HG02798 (cell line): Measurements from ENCODE around the gene VGLL4.
"Not testable (repeated sequence)": the region's sequence is repeated elsewhere in the genome, so short reads cannot be mapped to it uniquely, and the experiment has no call there.

Source experiments
- ATAC-seq: cut with Tn5 transposase; IDR thresholded peaks from one replicate; pipeline ENCODE4 v1.9.1; 2021; ENCODE audit warnings: mild to moderate bottlenecking; ENCODE audit not compliant: unreplicated experiment, poor library complexity

The VGLL4 gene

DNA sequence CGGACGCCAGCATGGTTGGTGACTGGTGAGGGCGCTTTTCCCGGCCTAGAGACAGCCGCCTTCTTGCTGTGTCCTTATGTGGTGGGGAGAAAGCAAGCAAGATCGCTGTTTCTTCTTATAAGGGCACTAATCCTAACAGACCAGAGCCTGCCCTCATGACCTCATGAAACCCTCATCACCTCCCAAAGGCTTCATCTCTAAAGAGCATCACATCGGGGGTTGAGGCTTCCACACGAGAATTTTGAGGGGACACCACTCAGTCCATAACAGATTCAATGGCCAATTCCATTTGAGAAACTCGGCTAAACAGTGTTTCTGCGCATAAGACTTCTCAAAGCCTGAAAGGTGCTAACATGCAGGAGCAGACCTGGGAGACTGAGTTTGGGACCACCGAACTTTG lies 54.0 kb downstream of the VGLL4 start:
- no peak for ATAC-seq

DNA sequence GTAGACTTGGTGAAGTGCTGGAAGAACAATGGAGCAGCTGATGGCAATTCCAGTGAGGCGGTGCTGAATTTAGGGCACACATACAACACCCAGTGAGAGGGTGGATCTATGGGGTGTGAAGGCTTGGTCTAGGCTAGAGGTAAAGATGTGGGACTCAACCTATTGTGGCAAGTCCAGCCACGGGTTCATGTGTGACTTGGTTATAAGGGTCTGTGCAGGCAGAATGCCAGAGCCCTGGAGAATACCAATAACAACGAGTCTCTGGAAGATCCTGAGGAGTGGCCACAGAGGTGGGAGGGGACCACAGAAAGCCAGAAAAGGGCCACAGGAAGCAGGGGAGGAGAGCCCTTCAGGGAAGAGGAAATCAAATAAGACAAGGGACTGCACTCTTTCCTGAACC lies 55.0 kb downstream of the VGLL4 start:
- no peak for ATAC-seq

DNA sequence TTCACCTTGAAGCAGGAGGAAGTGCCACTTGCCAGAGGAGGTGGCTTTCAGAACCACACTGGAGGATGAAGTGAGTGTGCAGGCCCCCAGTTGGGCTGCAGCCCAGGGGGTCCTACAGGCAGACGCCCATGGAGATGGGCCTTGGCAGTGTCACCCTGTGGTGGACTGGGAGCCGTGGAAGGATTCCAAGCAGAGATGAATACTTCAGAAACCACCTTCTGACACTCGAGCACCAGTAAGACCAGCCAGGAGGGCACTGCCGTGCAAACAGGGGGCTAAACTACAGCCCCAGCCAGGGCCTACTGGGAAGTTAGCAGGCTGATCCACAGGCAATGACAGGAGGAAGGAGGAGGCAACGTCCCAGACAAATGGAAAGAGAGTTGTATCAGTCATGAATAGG lies 55.4 kb downstream of the VGLL4 start:
- no peak for ATAC-seq

DNA sequence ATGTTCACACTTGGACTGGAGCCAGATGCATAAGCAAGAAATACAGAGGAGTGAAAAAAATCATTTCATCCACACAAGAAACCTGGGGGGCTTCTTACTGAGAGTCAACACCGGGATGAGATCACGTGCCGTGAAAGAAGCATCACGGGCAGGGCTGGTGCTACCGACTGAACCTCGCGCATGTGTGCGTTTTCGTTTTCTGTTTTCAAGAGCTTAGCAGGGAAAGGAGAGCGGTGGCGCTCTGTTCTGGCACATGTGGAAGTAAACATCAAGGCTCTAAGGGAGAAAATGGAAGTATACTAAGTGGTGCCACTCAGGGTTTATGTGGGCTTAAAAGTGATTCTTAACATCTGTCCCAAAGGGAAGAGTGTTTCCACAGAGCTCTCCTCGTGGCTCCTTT lies 55.9 kb downstream of the VGLL4 start:
- ATAC-seq = no peak

DNA sequence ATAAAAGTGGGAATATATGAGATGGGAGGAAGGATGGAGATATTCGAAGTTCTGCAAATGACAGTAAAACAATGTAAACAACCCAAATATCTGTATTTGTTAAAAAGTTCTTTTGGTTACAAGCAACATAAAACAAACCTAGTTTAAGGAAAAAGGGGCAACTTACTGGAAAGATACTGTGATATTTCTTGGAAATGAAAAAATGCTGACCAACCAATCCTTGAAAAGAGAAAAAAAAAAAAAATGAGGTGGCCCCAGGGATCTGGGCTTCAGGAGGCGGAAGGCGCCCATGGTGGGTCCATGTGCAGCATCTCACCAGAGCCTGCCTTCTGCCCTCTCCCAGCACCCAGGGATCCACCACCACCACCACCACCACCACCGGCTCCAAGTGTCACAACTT lies 59.1 kb downstream of the VGLL4 start:
- no peak for ATAC-seq

DNA sequence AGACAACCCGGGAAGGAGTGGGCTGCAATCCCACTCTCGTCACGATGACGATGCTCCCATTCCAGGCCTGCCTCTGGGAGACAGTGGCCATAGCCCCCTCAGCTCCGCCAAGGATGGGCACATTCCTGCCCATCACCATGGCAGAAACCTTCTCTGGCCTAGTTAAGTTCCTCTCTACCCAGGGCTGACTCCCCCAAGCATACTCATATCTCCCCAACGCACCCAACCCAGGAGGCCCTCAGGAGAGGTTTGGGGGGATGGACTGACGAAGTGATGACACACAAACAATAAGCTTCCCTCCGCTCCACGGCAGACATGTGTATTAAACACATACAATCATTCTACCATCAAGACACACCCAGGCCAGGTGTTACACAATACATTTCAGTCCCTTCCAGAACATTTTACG lies 60.1 kb downstream of the VGLL4 start:
- ATAC-seq = no peak

DNA sequence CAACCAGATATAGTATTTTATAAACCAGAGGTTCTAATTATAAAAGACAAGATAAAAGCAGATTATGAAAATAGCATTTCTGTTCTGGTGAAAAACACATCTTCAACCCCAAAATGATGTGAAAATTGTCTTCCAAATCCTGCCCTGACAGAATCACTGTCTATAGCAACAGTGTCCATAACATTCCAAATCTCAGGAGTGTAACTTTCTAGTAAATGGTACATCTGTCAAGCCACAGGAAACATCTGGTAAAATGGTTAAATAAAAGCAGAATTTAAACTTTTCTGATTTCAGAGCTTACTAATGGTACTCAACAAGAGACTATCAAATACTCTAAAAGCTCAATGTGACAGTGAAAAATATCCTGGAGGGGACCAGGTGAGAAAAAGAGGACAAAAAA lies 60.5 kb downstream of the VGLL4 start:
- no peak for ATAC-seq

DNA sequence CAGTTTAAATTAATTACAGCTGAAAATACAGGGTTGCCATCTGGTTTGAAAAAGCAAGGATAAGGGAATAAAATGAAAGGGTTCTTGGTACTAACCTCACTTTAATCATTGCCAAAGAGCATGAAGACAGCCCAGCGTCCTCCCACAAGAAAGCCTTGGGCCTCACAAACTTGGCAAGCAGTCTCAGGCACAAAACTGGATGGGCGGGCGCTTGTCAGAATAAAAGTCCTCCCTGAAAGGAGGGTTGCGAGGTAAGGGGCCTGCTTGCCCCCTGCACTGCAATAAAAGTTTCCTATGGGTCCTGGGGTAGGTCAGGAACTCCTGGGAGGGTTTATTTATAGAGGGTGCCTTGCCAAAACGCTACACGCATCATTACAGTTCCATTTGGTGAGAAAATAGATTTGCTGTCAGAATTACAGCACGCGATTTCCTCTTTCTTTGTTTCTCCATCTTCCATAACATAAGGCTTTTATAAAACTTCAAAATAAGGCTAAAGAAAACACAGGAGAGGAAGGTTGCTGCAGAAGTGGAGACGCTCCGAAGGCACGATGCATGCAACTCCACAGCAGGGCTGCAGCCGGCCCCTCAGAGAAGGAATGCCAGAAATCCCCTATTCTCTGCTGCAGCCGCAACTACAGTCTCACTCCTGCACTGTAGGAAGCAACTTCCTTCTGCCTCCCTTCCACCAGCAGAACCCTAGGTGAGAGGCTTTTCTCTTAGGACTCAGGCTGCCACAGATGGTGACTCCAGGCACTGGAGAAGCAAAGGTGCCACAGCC lies 61.3 kb downstream of the VGLL4 start:
- ATAC-seq = peak; percentile 65

DNA sequence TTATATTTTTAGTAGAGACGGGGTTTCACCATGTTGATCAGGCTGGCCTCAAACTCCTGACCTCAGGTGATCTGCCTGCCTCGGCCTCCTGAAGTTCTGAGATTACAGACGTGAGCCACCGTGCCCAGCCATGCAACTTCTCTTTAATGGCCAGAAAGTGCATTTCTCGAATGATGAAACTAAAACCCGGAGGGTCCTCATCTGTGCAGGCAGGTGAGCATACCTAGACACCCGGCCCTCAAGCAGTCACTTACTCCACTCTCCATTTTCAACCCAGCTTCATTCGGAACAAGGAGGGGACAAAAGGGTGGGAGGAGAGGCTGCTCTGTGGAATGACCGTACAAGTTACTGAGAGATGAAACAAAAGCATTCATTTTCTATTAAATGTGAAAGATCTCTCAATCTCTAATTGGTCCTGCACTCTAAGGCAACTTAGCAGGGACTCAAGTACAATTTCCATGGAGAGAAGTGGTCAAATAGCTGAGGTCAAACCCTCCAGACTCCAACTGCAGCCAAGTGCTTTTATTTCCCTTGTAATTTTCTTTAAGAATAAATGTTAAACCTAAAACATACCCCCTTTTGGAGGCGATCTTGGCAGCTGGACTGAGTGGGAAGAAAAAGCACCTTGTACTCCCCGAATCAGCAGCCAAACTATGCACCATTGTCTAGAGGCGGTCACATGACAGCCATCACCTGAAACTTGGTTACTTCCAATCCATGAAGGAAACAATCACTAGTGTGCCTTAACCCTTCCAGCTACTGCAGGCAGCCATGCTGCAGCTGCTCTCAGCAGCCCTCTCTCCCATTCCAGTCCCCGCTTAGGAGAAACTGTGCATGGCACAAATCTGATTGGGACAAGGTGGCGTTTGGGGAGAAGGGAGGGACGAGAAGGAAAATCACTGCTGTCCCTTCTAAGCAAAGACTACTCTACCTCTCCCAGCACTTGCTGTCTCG lies 62.2 kb downstream of the VGLL4 start:
- no peak for ATAC-seq

DNA sequence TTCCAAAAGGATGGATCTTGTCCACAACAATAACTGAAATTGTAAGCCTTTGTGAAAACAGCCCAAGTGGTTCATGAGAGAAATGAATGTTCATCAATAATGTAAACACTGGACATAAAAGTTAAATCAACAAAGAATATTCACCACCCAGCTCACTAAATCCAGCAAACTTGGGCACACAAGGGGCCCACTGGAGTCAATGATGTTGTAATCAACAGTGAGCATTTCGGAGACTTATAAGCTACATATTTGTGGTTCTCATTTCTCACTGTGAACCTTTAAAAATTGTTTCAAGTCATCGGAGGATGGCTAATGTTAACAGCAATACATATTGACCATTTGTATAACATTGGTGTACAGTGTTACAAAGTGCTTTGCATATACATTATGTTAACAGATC lies 63.1 kb downstream of the VGLL4 start:
- ATAC-seq = no peak

DNA sequence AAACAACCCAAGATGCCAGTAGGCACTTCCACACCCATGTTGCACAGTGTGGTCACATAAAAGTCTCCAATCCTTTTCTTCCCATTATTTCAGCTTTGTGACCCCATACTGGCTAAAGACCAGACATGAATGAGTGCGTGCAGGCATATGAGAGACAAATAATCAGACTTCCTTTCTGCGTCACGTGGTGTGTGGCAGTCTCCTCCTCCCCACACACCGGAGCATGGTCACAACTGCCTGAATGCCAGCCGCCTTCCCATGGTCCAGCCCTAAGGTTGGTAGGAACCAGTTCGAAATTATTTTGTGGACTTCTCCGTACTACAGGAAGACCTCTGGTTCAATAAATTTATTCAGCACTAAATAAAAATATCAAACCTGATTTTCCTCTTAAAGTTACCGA lies 65.5 kb downstream of the VGLL4 start:
- no peak for ATAC-seq

DNA sequence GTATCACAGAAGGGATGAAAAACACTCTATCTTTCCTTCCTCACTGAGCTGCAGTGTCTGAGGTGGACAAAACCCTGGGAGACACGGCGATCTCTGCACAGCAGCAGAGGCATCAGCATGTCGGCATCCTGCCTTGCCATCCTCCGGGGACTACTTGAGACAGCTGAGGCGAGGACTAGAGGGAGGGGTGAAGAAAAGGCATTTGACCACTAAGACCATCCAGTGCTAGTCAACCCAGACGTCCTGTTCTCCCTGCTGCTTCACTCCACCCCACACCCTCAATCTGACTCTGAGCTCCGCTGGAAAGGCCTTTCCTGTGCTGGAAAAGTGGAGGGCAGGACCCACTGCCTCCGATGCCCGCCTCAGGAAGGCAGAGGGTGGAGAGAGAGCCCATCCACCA lies 67.3 kb downstream of the VGLL4 start:
- no peak for ATAC-seq

DNA sequence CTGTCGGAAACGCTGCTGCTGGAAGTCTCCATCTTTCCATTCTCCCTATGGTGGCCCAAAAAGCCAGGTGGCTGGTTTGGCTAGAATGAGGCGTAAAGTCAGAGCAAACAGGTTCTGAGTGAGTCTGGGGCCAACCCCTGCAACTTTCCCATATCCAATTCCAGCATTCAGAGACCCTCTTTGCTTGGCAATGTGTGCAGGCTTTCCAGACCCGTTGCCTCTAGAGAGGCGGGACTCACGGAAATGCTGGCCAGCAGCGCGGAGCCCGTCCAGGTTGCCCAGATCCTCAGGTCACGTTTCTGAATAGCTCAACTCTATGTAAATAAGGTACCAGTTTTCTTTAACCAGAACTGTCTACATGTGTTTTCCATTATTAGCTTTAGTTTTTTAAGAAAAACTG lies 68.0 kb downstream of the VGLL4 start:
- ATAC-seq = no peak

DNA sequence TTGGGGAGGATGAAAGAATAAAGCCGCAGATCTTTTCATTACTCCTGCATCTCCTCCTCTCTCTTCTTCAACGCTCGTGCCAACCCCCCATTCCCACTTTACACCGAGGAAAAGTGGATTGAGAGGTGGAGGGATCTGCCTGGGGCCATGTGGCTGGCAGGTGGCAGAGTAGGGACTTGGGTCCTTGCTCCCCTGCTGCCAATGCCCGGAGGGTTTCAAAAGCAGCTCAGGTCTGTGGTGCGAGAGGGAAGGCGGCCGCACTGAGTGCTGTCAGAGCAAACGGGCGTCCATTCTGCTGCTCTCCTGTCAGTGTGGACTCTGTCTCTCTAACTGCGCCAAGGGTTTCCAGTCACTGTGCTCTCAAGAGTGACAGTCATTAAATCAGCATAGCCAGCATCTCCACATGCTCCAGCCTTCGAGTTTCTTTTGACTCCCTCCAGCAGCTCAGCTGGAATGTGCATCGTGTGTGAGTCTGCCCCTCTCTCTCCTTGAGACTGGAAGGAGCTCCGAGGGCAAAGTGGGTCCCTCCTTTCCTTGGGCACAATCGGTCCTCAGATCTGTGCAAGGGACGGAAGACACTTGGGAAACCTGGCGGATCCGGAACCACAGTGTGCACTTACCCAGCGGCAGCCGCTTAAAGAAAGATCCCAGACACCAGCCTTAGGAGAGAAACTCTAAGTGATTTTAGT lies 68.6 kb downstream of the VGLL4 start:
- no peak for ATAC-seq

DNA sequence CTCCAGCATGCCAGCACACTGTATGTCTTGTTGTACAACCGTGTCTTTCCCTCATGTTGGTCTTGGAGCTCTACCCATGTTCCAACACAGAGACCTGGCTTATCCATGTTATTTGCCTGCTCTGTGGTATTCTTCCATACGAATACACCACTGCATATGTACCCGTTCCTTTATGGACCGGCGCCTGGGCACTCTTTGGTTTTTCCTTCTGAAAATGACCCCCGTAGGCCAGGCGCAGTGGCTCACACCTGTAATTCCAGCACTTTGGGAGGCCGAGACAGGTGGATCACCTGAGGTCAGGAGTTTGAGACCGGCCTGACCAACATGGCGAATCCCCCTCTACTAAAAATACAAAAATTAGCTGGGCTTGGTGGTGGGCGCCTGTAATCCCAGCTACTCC lies 71.1 kb downstream of the VGLL4 start:
- ATAC-seq = not testable (repeated sequence)

DNA sequence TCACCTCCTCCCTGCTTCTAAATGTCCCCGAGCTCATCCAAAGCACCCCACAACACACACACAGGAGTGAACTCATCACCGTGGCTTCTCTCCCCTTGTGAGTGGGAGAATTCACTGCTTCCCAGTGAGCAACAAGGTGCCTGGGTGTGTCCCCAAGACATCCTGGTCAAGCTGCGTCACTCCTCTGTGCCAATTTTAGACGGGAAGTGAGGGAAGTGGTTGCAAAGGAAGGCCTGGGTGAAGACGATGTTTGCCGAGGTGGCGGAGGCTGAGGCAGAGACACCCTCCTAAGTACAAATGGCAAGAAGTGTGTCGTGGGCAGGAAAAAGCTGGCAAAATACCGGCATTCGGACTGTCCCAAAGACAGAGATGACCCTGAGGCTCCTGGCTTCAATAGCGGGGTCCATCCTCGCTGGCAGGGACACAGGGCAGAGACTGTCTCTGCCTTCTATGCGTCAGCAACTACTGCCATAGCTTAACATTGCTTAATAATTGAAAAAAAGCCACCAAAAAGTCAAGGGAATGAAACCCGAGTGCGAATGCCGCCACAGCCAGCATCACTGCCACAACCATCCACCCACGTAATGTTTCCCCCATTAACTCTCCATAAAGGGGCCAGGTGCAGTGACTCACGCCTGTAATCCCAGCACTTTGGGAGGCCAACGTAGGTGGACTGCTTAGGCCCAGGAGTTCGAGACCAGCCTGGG lies 72.8 kb downstream of the VGLL4 start:
- no peak for ATAC-seq

DNA sequence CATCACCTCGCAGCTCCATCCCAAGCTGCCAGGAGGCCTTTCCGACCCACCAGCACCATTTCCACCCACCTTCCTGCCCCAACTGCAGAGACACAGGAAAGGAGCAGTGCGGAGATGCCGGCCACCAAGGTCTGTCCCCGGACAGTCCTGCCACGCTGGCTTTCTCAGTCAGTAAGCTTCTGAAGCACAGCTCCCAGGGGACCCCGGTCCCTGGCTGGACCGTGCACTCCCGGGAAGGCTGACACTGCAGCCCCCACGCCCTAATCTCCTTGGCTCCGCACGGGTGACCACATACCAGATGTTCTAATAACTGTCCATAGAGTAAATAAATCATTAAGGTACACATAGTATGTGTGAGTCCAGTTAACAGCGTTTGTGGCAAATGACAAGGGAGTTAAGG lies 73.5 kb downstream of the VGLL4 start:
- ATAC-seq = no peak

DNA sequence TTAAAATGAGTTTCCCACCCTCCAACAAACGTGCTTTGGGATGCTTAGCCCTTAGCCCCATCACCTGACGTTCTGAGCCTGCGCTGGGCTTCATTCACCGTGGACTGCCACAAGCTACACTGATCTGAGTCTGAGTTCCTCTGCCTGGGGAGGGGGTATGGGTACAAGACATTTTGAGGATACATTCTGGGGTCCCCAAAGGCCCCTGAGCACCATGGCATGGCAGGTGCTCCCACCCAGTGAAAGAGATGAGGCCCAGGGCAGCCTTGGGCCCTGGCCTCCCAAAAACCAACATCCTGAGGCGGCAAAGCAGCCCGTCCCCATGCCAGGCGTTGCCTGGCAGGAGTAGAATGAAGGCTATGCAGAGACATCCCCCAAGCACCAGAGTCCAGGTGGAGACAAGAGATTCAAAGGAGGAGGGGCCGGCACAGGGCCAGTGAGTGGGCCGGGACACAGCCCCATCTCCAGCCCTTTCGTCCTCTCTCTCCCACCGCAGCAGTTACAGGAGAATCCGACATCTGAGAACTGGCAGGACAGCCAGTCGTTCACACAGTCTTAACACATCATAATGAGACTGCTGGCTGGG lies 74.5 kb downstream of the VGLL4 start:
- no peak for ATAC-seq

DNA sequence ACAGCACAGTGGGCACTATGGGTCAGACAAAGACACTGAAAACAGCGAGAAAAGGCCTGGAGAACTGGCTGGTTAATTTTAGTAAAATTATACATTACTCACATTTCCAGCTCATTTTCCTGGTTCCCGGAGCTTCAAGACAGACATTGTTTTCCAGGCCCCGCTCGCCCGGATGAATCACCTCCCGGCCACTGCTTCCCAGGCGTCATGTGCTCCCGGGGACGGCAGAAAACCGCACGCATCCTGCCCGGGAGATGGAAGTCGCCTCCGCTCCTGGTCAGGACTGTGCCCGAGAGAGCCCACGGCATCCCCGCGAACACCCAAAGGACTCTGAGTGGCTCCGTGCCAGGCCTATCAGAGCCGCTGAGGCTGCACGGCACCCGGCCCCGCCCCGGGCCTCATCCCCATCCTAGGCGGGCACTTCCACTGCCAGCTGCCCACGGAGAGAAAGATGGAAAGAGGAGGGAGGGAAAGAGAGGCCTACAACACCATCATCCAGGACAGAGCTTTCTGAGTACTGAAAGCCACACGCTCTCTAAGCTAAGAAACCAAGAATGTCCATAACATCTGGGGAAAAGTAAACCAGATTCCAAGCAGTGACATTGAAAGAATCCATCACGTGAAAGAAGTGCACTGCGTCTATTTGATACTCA lies 75.1 kb downstream of the VGLL4 start:
- ATAC-seq = no peak
